AG20443 (cell line): Measurements from ENCODE around the gene CNNM1.

Experiments
- DNase-seq: peaks from one replicate; pipeline ENCODE4 v3.0.0; 2012; ENCODE audit warnings: low spot score, mixed read lengths

CNNM1 gene

GRCh38 chr10:99337901-99338300 is 8.7 kb downstream of the CNNM1 start:
- no peak for DNase-seq

DNA sequence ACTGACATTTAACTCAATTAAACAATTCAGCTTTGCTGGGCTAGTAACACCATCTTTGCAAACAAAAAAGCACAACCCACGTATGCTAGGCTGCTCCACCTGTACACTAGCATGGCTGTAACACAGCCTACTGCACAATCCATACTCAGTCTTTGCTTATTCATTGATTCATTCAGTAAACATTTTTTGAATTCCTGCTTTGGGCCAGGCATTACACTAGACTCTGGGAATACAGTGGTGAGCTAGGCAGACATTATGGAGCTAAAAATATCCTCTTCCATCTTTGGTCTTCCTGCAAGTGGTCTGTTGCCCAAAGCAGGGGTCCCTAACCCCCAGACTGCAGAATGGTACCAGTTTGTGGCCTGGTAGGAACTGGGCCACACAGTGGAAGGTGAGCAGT is 9.9 kb downstream of the CNNM1 start:
- DNase-seq: peak; percentile 52

- no peak for DNase-seq
Observed at GRCh38 chr10:99339563-99340047, 10.4 kb downstream of the CNNM1 start.

DNA sequence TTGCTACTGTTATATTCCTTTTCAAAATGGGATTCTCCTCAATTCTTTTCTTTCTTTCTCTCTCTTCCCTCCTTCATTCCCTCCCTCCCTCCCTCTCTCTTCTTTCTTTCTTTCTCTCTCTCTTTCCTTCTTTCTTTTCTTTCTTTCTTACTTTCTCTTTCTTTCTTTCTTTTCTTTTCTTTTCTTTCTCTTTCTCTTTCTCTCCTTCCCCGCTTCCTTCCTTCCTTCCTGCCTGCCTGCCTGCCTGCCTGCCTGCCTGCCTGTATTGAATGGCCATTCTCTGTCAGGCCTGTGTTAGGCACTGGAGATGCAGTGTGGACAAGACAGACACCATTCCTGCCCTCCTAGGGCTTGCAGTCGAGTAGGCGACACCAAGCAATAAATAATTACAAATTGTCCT is 11.5 kb downstream of the CNNM1 start:
- DNase-seq: no peak

DNA sequence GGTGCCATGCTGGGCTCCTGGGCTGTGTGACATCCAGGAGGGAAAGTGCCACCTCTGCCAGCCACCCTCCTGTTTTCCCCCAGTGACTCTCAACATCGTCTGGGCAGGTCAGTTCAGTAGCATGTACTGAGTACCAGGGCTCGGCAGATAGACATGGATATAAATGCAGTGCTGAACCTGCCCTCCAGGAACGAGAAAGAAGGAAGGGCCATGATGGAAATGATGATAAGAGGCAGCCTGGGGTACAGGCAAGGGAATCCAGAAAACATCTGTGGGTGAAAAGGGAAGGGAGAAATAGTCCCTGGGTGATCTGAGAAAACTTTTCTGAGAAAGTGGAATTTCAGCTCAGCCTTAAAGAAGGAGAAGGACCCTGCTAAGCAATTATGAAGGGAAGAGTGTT is 12.1 kb downstream of the CNNM1 start:
- no peak for DNase-seq

DNA sequence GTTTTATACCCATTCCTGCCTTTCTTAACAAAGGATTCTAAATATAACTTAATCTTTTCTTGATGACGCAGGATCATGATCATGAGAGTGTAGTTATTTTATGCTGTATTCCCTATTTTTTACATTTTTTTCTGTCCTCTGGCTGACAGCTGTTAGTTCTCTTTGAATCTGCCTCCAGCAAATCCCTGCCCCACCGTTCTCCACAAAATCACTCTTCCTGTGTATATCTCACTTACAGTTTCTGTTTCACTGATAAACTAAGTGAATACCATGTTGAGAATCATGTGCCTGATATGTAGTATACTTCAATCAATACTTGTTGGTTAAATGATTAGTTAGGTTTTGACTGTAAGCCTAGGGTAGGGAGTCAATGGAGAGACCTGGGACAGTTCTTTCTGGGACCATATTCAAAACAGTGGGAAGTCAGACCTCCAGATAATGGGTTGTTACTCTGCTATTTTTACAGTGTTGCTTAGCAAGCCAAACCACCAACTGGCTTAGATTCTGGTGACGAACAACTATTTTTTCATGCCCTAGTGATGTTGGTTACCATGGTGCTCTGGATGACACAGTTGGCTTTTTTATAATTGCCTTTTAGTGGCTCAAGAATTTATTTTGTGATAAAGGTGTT is 12.8 kb downstream of the CNNM1 start:
- peak; percentile 69 for DNase-seq

DNA sequence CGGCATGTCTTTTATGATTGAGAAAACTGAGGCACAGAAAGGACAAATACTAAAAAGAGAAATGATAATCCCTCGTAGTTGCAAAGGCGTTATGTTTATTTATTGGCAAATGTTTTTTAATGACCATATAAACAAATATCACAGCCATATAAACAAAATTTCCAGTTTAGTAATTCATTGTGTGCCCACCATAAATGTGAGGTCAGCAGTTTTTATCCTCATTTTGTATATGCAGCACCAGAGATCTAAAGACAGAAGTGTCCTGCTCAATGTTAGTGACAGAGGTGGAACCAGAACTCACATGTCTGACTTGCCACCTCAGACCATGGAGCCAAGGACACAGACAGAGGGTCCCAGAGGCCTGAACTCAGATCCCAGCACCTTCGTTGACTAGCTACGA is 14.1 kb downstream of the CNNM1 start:
- DNase-seq: no peak

- DNase-seq: no peak
Observed at GRCh38 chr10:99344715-99345114, 15.6 kb downstream of the CNNM1 start.

- peak; percentile 74 for DNase-seq
Observed at GRCh38 chr10:99345350-99345749, 16.2 kb downstream of the CNNM1 start.

- DNase-seq: peak; percentile 53
Observed at GRCh38 chr10:99346247-99346646, 17.1 kb downstream of the CNNM1 start.

DNA sequence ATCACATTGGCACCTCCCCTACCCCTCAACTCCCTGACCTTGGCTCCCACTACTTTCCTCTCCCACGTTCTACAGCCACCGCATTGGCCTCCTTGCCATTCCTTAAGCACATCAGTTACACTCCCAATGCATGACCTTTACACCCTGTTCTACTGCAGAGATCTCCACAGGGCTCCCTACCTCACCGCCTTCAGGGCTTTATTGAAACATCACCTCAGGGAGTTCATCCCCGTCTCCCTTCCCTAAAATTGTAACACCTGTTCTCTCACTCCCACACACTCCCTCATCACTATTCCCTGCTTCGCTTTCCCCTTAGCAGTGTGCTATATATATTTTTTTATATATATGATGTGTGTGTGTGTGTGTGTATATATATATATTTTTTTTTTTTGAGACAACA is 18.5 kb downstream of the CNNM1 start:
- DNase-seq: no peak

DNA sequence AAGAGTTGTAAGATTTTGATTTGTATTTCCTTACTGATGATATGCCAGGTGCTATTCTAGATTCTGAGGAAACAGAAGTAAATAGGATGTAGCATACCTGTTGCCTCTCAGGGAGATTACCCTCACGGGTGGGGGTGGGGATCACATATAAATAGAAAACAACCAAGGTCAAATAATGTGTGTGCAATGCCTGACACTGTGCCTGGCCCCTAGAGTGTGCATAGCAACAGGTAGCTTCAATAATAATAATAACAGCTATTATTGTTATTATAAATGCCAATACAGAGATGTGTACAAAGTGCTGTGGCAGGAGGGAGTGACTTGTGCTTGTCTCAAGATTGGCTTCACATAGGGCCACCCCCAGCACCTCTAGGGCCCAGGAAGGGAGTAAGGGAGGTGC is 24.0 kb downstream of the CNNM1 start:
- no peak for DNase-seq

- DNase-seq: no peak
Observed at GRCh38 chr10:99357691-99358090, 28.5 kb downstream of the CNNM1 start.

DNA sequence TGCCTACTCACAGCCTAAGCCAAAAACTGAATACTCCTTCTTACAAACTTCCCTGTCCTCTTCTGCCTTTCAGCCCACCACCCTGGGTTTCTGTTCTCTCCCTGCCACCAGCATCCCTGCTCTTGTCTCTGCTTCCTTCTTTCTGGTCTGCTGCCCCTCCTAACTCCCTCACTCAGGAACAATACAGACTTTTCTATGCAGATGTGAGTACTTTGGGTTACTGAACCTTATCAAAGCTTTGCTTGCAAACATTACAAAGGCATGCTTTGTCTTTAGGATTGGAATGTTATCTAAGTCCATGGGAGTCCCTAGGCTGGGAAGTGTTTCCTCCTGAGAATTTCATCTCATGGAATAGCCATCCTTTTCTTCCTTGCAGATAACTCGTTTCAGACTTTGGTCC is 28.9 kb downstream of the CNNM1 start:
- DNase-seq: no peak

GRCh38 chr10:99360934-99361333 is 31.8 kb downstream of the CNNM1 start:
- no peak for DNase-seq

DNA sequence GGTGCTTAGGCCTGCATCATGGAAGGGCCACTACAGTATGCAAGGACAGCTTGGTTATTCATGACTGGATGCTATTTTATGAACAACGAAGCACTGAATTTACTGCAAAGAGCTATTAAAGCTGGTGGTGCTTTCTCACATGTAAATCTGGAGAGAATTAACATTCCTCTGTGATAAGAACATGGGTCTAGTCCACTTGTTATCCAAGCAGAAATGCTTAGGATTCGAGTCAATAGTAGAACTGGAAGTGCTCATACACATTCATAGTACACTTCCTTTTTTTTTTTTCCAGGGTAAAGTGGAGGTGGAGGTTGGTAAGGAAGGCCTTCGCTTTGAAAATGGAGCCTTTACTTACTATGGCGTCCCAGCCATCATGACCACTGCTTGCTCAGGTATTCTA is 35.0 kb downstream of the CNNM1 start:
- DNase-seq: peak; percentile 79

- no peak for DNase-seq
Observed at GRCh38 chr10:99365311-99365710, 36.2 kb downstream of the CNNM1 start.

DNA sequence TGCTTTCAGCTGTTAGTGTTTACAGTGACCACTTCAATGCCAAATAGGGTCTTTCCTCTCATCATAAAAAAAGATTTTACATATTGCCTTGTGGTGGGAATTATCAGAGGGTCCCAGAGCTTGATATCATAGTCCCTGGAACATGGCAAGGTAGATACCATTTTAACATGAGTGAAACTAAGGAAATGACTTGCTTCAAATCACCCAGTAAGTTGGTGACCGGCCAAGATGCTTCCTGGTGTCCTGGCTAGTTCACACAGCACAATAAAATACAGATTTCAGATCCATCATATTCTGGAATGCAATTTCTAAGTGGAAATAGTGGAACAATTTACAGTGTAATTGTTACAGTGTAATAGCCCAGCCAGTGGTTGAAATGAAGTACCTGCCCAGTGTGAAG is 36.6 kb downstream of the CNNM1 start:
- no peak for DNase-seq

DNA sequence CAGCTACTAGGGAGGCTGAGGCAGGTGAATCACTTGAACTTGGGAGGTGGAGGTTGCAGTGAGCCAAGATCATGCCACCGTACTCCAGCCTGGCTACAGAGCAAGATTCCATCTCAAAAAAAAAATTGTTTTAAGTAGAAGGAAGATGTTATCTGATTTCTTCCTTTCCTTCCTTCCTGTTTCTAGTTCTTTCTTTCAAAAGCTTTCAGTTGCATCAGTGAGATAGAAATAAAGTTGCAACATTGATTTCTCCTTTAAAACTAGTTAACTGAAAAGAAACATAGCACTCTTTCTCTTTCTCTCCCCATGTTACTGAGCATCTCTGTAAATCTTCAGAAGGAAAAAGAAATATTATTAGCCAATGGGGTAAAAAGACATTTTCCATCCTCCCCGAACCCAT is 37.5 kb downstream of the CNNM1 start:
- no peak for DNase-seq

DNA sequence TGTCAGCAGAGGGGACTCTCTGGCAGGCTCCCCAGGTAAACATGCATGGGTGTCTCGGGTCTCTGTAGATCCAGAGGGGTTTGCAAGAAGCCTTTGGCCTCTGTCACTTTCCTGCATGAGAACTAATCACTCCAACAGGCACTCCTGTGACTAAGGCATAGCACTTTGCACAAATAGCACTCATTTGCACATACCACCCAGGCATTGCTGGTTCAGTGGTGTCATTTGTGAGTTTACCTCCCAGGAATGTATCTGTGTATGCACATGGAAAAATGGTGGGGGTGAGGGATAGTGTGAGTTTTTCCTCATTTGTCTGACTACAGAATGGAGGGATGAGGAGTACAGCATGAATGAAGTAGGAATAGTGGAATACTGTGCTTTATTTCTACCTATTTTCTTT is 39.5 kb downstream of the CNNM1 start:
- DNase-seq: peak; percentile 29

- peak; percentile 50 for DNase-seq
Observed at GRCh38 chr10:99369126-99369525, 40.0 kb downstream of the CNNM1 start.

GRCh38 chr10:99369551-99369950 is 40.4 kb downstream of the CNNM1 start:
- peak; percentile 49 for DNase-seq

DNA sequence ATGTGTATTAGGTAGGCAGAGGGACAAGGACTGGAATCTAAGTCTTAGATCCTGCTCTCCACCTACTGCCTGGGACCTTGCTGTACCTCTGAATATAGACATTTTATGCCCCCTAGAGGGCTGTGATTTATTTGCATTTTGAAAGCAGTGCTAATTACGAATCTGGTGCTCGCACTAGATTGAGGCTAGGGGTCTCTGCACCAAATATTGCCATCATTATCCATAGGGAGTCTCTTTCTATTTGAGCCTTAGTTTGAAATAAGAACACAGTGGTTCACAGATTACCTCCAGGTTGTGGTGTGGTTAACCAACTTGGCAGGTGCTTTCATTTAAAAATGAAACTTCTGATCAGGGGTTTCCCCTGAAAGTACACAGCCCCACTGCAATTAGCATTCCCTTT is 41.8 kb downstream of the CNNM1 start:
- DNase-seq: peak; percentile 48

DNA sequence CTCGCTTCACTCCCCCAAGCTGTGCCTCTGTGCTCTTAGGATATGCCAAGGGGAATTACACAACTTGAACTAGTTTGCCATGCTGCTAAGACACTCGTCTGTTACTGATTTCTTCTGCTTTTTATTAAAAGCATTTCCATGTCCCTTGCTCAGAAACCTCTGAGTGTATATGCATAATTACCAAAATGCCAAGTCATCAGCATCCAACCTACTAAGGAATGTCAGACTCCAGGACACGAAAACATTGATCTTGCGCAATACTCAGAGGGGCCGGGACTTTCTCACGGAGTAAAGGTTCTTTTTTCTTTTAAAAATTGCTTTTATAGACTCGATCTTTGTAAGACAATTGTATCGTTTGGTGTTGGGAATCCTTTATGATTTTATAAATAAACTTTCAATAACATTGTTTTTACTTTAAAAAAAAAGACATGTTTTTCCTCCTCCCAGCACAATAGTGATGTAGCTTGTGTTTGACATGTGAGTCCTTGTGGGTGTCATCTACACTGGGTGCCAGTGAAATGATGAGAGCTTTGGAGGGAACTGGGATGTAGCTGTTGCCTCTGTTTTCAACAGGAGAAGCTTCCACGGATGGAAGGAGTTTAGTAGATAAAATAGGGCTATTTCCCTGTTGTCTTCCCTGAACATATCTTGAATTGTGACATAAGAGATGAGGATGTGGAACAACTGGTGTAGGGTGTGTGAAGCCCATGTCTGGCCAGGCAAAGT is 43.6 kb downstream of the CNNM1 start:
- peak; percentile 65 for DNase-seq
